NCI-H146 treated with DMSO at 0.1 percent for 48 hours (cell line): ENCODE data around the gene MAP7D3.
"Not testable (repeated sequence)": the region's sequence is repeated elsewhere in the genome, so short reads cannot be mapped to it uniquely, and the experiment has no call there.

Source experiments
- DNase-seq: peaks from one replicate; lab custom pipeline; 2025; ENCODE audit not compliant: unreplicated experiment; lab: John Stamatoyannopoulos, UW

Gene MAP7D3

GRCh38 chrX:136250191-136251040 lies 784 bp downstream of the MAP7D3 start:
- no peak for DNase-seq

GRCh38 chrX:136246201-136246600 lies 5.0 kb downstream of the MAP7D3 start:
- no peak for DNase-seq

GRCh38 chrX:136237849-136238248 lies 13.4 kb downstream of the MAP7D3 start:
- not testable (repeated sequence) for DNase-seq

GRCh38 chrX:136237074-136237473 lies 14.1 kb downstream of the MAP7D3 start:
- no peak for DNase-seq

- DNase-seq, result no peak
Observed at GRCh38 chrX:136228839-136229207, 22.4 kb downstream of the MAP7D3 start.

GRCh38 chrX:136227948-136228838 lies 23.0 kb downstream of the MAP7D3 start:
- DNase-seq, result no peak

- no peak for DNase-seq
Observed at GRCh38 chrX:136227074-136227473, 24.1 kb downstream of the MAP7D3 start.

GRCh38 chrX:136221851-136222513 lies 29.2 kb downstream of the MAP7D3 start:
- DNase-seq, result no peak

- DNase-seq, result no peak
Observed at GRCh38 chrX:136220951-136221350, 30.2 kb downstream of the MAP7D3 start.

- DNase-seq, result no peak
Observed at GRCh38 chrX:136220540-136220939, 30.7 kb downstream of the MAP7D3 start.

- DNase-seq, result no peak
Observed at GRCh38 chrX:136219893-136220292, 31.3 kb downstream of the MAP7D3 start.

- DNase-seq, result no peak
Observed at GRCh38 chrX:136215559-136215958, 35.6 kb downstream of the MAP7D3 start.

- no peak for DNase-seq
Observed at GRCh38 chrX:136214551-136214950, 36.6 kb downstream of the MAP7D3 start.

- no peak for DNase-seq
Observed at GRCh38 chrX:136212557-136213111, 38.6 kb downstream of the MAP7D3 start.

- no peak for DNase-seq
Observed at GRCh38 chrX:136211766-136212556, 39.2 kb downstream of the MAP7D3 start.

- DNase-seq, result no peak
Observed at GRCh38 chrX:136210806-136211205, 40.4 kb downstream of the MAP7D3 start.

GRCh38 chrX:136210243-136210642 lies 41.0 kb downstream of the MAP7D3 start:
- no peak for DNase-seq

GRCh38 chrX:136209751-136210150 lies 41.4 kb downstream of the MAP7D3 start:
- no peak for DNase-seq

- no peak for DNase-seq
Observed at GRCh38 chrX:136209016-136209738, 42.0 kb downstream of the MAP7D3 start.

GRCh38 chrX:136207546-136207945 lies 43.7 kb downstream of the MAP7D3 start:
- no peak for DNase-seq
